CD4-positive, alpha-beta T cell (primary cell): ENCODE measurements around the gene NUDT3. TPM values are rescaled to one million over a fixed set of nuclear protein-coding genes. Genes with fewer than 3 reads are reported as not detected.

Experiments used
- ATAC-seq: fragments of 200-7000 bp; cut with Tn5 transposase; one replicate; pipeline ENCODE4 v1.10.0; 2022; ENCODE audit warnings: mild to moderate bottlenecking; ENCODE audit not compliant: poor library complexity
- CTCF ChIA-PET: fragments of 350-600 bp; sonication (Branson Sonifier 250); formaldehyde crosslinking; loops from one replicate; lab custom pipeline; 2021; ENCODE audit warnings: antibody characterized with exemption, inconsistent platforms; lab: Charles Lee
- POLR2A ChIA-PET: fragments of 350-600 bp; sonication (Branson Sonifier 250); formaldehyde crosslinking; loops from one replicate; lab custom pipeline; 2021; ENCODE audit warnings: antibody characterized with exemption, inconsistent platforms; lab: Charles Lee
- DNase-seq, 14 experiments: peaks; one replicate each; pipeline ENCODE4 v3.0.0-alpha.2; 2013 to 2020; ENCODE audit warnings: mixed read lengths in 2 of 14
- H3K27ac ChIP-seq, 2 donors: one replicate each; pipeline versions ENCODE4 v1.5.1 to v1.7.0; 2013; ENCODE audit warnings: low read length in 2 of 2, low read depth in 1 of 2, mild to moderate bottlenecking in 1 of 2
- H3K27me3 ChIP-seq, 2 experiments: 1 replicate in 1 of 2; 2 replicates in 1 of 2; pipeline versions ENCODE4 v1.6.1 to v1.7.0; 2013; ENCODE audit warnings: low read length in 2 of 2, control low read depth in 1 of 2, mild to moderate bottlenecking in 1 of 2, moderate library complexity in 1 of 2; ENCODE audit not compliant: insufficient read depth in 2 of 2, control insufficient read depth in 1 of 2
- H3K36me3 ChIP-seq: one replicate; pipeline ENCODE4 v1.6.1; 2013; ENCODE audit warnings: low read length, control low read depth; ENCODE audit not compliant: insufficient read depth
- H3K4me1 ChIP-seq: one replicate; pipeline ENCODE4 v1.6.1; 2013; ENCODE audit warnings: low read length, control low read depth; ENCODE audit not compliant: insufficient read depth
- H3K4me3 ChIP-seq: one replicate; pipeline ENCODE4 v1.5.1; 2013; ENCODE audit warnings: mild to moderate bottlenecking, low read length, moderate library complexity
- H3K9me3 ChIP-seq, 2 experiments: 1 replicate in 1 of 2; 2 replicates in 1 of 2; pipeline versions ENCODE4 v1.6.1 to v1.7.0; 2013; ENCODE audit warnings: low read length in 2 of 2, mild to moderate bottlenecking in 2 of 2, control low read depth in 1 of 2, moderate library complexity in 1 of 2; ENCODE audit not compliant: control insufficient read depth in 1 of 2, insufficient read depth in 1 of 2
- H3K27ac Mint-ChIP-seq: one replicate; pipeline ENCODE4 v1.8.0; 2020; ENCODE audit warnings: mixed read lengths
- H3K27me3 Mint-ChIP-seq: one replicate; pipeline ENCODE4 v1.8.0; 2021; ENCODE audit warnings: mixed read lengths
- H3K36me3 Mint-ChIP-seq: one replicate; pipeline ENCODE4 v1.8.0; 2021; ENCODE audit warnings: low read depth, mixed read lengths
- H3K4me1 Mint-ChIP-seq: one replicate; pipeline ENCODE4 v1.8.0; 2021; ENCODE audit warnings: low read depth, mixed read lengths
- H3K4me3 Mint-ChIP-seq: one replicate; pipeline ENCODE4 v1.8.0; 2020; ENCODE audit warnings: mild to moderate bottlenecking, mixed read lengths
- H3K9me3 Mint-ChIP-seq: one replicate; pipeline ENCODE4 v1.8.0; 2020; ENCODE audit warnings: mixed read lengths
- CTCF ChIP-seq: fragments of 200-600 bp; IDR thresholded peaks from one replicate; pipeline ENCODE4 v1.8.0; 2022; ENCODE audit warnings: antibody characterized with exemption, mild to moderate bottlenecking
- intact Hi-C, 2 experiments: fragments of 100-400 bp; cut with DNase I in 1 of 2; cut with micrococcal nuclease in 1 of 2; formaldehyde crosslinking; loops; one replicate each; pipeline versions ENCODE4 v1.15.1 to v1.9.0; 2023 to 2025; cut with DNase I, micrococcal nuclease
- total RNA-seq, 174 experiments: library from RNA in 2 of 174; stranded (reverse) in 2 of 174; gene quantifications; one replicate each; pipeline ENCODE4 v1.2.3 and lab custom pipeline; 2021 to 2026

NUDT3 gene
- total RNA-seq, 2 experiments from 2014 or later: 14.8 to 15.0 TPM

DNA sequence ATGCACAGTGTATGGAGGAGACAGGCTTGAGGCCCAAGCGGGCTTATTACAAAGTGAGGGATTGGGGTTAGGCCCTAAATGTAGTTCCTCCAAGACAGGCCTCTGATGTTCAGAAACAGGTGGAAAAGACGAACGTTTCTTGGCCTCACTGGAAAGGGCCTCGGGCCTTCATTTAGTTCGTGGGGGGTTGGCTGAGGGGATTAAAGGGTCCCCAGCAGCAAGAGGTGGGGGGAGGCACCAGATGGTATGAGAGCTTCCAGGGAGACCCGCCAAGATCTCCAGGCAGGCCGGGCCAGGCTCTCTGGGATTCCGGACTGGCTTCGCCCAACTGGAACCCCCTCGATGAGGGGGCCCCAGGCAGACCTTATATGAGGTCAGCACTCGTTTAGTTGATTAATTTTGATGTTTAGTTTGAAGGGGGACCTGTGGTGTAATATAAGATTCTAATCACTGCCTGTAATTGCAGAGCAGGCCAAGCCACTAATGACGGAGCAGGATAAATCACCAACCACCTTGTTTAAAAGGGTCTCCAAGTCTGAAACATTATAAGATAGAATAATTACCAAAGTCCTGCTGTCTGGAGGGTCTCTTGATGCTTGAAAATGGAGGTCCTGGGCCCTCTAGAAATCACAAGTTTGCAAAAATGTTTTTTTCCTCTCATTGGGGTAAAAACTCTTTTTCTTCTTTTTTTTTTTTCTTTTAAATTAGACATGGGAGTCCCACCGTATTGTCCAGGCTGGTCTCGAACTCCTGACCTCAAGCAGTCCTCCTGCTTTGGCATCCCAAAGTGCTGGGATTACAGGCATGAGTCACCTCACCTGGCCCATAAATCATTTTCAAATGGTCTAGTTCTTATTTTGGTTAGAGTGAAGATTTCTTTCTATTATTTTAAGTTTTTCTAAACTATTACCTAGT is 153.6 kb downstream of the NUDT3 start:
- ChIA-PET CTCF (no interaction called here), POLR2A (no interaction called here)
- TF ChIP-seq CTCF: no peak
- no peaks in the 10 kb centered on the region for H3K9me3 Mint-ChIP-seq
- H3K27ac Mint-ChIP-seq: peak overlapping the region; percentile 95
- peak overlapping the region; percentile 18 to 95 for H3K27ac ChIP-seq
- peak overlapping the region; percentile 79 for H3K4me3 ChIP-seq
- intact Hi-C loops: loop anchor here (1.0 to 10.0 kb wide), 8 partner anchors 9 to 1267 kb away; partner anchors contain the start of genes SMIM29 (in 1 of the 2) and SNRPC (in 1 of the 2)
- peaks cover 34% of the 10 kb centered on the region for H3K36me3 ChIP-seq
- peaks cover 55% of the 10 kb centered on the region for H3K36me3 Mint-ChIP-seq
- DNase-seq: peak in 1 of 14 experiments; percentile 29
- H3K4me3 Mint-ChIP-seq: peak overlapping the region; percentile 94
- no peaks in the 10 kb centered on the region for H3K9me3 ChIP-seq
- H3K4me1 Mint-ChIP-seq: peaks cover 53% of the 10 kb centered on the region
- no peak for ATAC-seq
- H3K4me1 ChIP-seq: peaks cover 62% of the 10 kb centered on the region
- no peaks in the 10 kb centered on the region for H3K27me3 ChIP-seq
- H3K27me3 Mint-ChIP-seq: no peaks in the 10 kb centered on the region

GRCh38 chr6:34237722-34238584 is 154.5 kb downstream of the NUDT3 start:
- H3K36me3 Mint-ChIP-seq: peaks cover 46% of the 10 kb centered on the region
- Histone ChIP-seq H3K27me3 (no peaks in the 10 kb centered on the region), H3K4me1 (peaks cover 53% of the 10 kb centered on the region), H3K9me3 (no peaks in the 10 kb centered on the region), H3K4me3 (peak overlapping the region; percentile 79), H3K36me3 (peaks cover 26% of the 10 kb centered on the region), H3K27ac (peak overlapping the region; percentile 58 to 95)
- H3K4me3 Mint-ChIP-seq: peak overlapping the region; percentile 94
- H3K4me1 Mint-ChIP-seq: peaks cover 47% of the 10 kb centered on the region
- ATAC-seq (peak; percentile 22), DNase-seq (peak; percentile 48 to 87 (median 70))
- intact Hi-C loops: loop anchor here (1.0 to 10.0 kb wide), 8 partner anchors 10 to 1266 kb away; partner anchors contain the start of genes SMIM29 (in 1 of the 2) and SNRPC (in 1 of the 2)
- no peaks in the 10 kb centered on the region for H3K27me3 Mint-ChIP-seq
- peak overlapping the region; percentile 95 for H3K27ac Mint-ChIP-seq
- ChIA-PET CTCF (interaction anchor here (1.7 to 1.9 kb wide), 4 partner anchors 11 to 177 kb away, joined by 5 to 12 read pairs (median 10); partner anchors contain the start of gene SMIM29), POLR2A (interaction anchor here (1.1 to 2.6 kb wide), 12 partner anchors 10 to 650 kb away, joined by 3 to 98 read pairs (median 10); partner anchors contain the start of genes NUDT3, RPS10, SMIM29 and TAF11)
- TF ChIP-seq CTCF: peak; percentile 22
- H3K9me3 Mint-ChIP-seq: no peaks in the 10 kb centered on the region

DNA sequence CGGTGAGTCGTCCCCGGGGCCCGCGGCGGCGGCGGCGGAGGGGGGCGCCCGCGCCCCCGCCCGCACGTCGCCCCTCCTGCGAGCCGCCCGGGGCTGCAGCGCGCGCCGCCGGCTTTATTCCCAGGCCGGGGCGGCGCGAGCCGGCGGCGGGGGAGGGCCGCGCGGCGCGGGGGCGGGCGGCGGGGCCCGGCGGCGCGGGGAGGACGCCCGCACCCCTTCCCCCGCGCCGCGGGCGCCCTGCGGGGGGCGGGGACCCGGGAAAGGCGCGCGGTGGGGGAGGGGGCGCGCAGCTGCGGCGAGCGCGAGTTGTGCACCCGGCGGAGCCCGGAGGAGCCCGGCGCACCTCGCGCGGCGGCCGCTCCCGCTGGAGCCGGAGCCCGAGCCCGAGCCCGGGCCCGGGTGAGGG is 155.2 kb downstream of the NUDT3 start:
- Histone ChIP-seq H3K36me3 (peaks cover 19% of the 10 kb centered on the region), H3K27ac (peak overlapping the region in 1 of 2 donors; percentile 99), H3K9me3 (no peaks in the 10 kb centered on the region), H3K27me3 (no peaks in the 10 kb centered on the region), H3K4me3 (peak overlapping the region; percentile 90), H3K4me1 (peaks cover 46% of the 10 kb centered on the region)
- Mint-ChIP-seq H3K4me3 (no peak overlapping the region), H3K27ac (peak overlapping the region; percentile 99), H3K9me3 (no peaks in the 10 kb centered on the region), H3K4me1 (peaks cover 40% of the 10 kb centered on the region), H3K36me3 (peaks cover 40% of the 10 kb centered on the region), H3K27me3 (no peaks in the 10 kb centered on the region)
- ChIA-PET CTCF (interaction anchor here (1.7 to 1.9 kb wide), 4 partner anchors 11 to 178 kb away, joined by 5 to 12 read pairs (median 10); partner anchors contain the start of gene SMIM29), POLR2A (interaction anchor here (0.7 to 2.6 kb wide), 31 partner anchors 10 to 1393 kb away, joined by 3 to 98 read pairs (median 4); partner anchors contain the start of genes BAK1, BLTP3A, NUDT3 and RPS10)
- intact Hi-C loops: loop anchor here in 1 of 2 experiments (5.0 to 10.0 kb wide), 4 partner anchors 290 to 1265 kb away; partner anchors contain the start of gene SNRPC
- TF ChIP-seq CTCF: no peak
- ATAC-seq (peak; percentile 7), DNase-seq (peak in 8 of 14 experiments; percentile 20 to 75 (median 51))
